Activated naive CD8-positive, alpha-beta T cell treated with anti-CD3 and anti-CD28 coated beads, Interleukin-2, amount 10 ng/mL, durations not matched to agents 7 days and 5 days (primary cell): ENCODE data around the gene ABLIM2. TPM values are rescaled to one million over a fixed set of nuclear protein-coding genes. Genes with fewer than 3 reads are reported as not detected.

Experiments used
- ATAC-seq: fragments of 150-1000 bp; cut with Tn5 transposase; one replicate; pipeline ENCODE4 v1.10.0; 2021; ENCODE audit warnings: low read depth, moderate library complexity
- POLR2A ChIA-PET: fragments of 350-600 bp; sonication (Branson Sonifier 250); formaldehyde crosslinking; loops from one replicate; lab custom pipeline; 2021; ENCODE audit warnings: antibody characterized with exemption; lab: Charles Lee
- DNase-seq: peaks from one replicate; pipeline ENCODE4 v3.0.0; 2021
- H3K27ac Mint-ChIP-seq: one replicate; pipeline ENCODE4 v1.8.0; 2022; ENCODE audit warnings: mild to moderate bottlenecking, mixed read lengths
- H3K27me3 Mint-ChIP-seq: one replicate; pipeline ENCODE4 v1.8.0; 2022; ENCODE audit warnings: mild to moderate bottlenecking, moderate library complexity, mixed read lengths
- H3K36me3 Mint-ChIP-seq: one replicate; pipeline ENCODE4 v1.8.0; 2021; ENCODE audit warnings: mild to moderate bottlenecking, mixed read lengths
- H3K4me1 Mint-ChIP-seq: one replicate; pipeline ENCODE4 v1.8.0; 2021; ENCODE audit warnings: mixed read lengths
- H3K4me3 Mint-ChIP-seq: one replicate; pipeline ENCODE4 v1.8.0; 2022; ENCODE audit warnings: mild to moderate bottlenecking, moderate library complexity, mixed read lengths
- H3K9me3 Mint-ChIP-seq: one replicate; pipeline ENCODE4 v1.8.0; 2021; ENCODE audit warnings: mixed read lengths
- total RNA-seq, 2 experiments: library from RNA; stranded (reverse); gene quantifications; one replicate each; pipeline ENCODE4 v1.2.3, GENCODE V29; 2021

The ABLIM2 gene
- total RNA-seq, 2 experiments from 2014 or later, result 1.7 to 2.5 TPM

GRCh38 chr4:7976025-7976424 lies 182.6 kb downstream of the ABLIM2 start:
- Mint-ChIP-seq H3K9me3 (peaks cover 1% of the 10 kb centered on the region), H3K36me3 (peaks cover 3% of the 10 kb centered on the region), H3K27ac (no peak overlapping the region), H3K4me1 (peaks cover 14% of the 10 kb centered on the region), H3K4me3 (no peak overlapping the region), H3K27me3 (no peaks in the 10 kb centered on the region)
- POLR2A ChIA-PET, result no interaction called here
- no peak for DNase-seq
- no peak for ATAC-seq

GRCh38 chr4:7974425-7974824 lies 184.2 kb downstream of the ABLIM2 start:
- Mint-ChIP-seq H3K27me3 (no peaks in the 10 kb centered on the region), H3K27ac (no peak overlapping the region), H3K4me1 (peaks cover 28% of the 10 kb centered on the region), H3K36me3 (peaks cover 6% of the 10 kb centered on the region), H3K9me3 (peaks cover 1% of the 10 kb centered on the region), H3K4me3 (no peak overlapping the region)
- POLR2A ChIA-PET, result no interaction called here
- no peak for ATAC-seq
- no peak for DNase-seq

GRCh38 chr4:7973545-7973981 lies 185.1 kb downstream of the ABLIM2 start:
- no peaks in the 10 kb centered on the region for H3K27me3 Mint-ChIP-seq
- DNase-seq (no peak), ATAC-seq (no peak)
- POLR2A ChIA-PET, result no interaction called here
- H3K4me1 Mint-ChIP-seq, result peaks cover 31% of the 10 kb centered on the region
- H3K9me3 Mint-ChIP-seq, result peaks cover 1% of the 10 kb centered on the region
- H3K36me3 Mint-ChIP-seq, result peaks cover 6% of the 10 kb centered on the region
- H3K4me3 Mint-ChIP-seq, result no peak overlapping the region
- no peak overlapping the region for H3K27ac Mint-ChIP-seq

- POLR2A ChIA-PET, result interaction anchor here (2.9 kb wide), 1 partner anchor 32 kb away, joined by 9 read pairs; the partner anchor contains the start of gene AFAP1
- Mint-ChIP-seq H3K36me3 (peaks cover 6% of the 10 kb centered on the region), H3K4me3 (peak overlapping the region; percentile 94), H3K27ac (peak overlapping the region; percentile 98), H3K9me3 (peaks cover 1% of the 10 kb centered on the region), H3K4me1 (peaks cover 41% of the 10 kb centered on the region), H3K27me3 (no peaks in the 10 kb centered on the region)
- ATAC-seq, result no peak
- no peak for DNase-seq
These were observed 186.6 kb downstream of the ABLIM2 start for GRCh38 chr4:7971881-7972500.

GRCh38 chr4:7971159-7971631 lies 187.4 kb downstream of the ABLIM2 start:
- POLR2A ChIA-PET, result interaction anchor here (2.9 kb wide), 1 partner anchor 32 kb away, joined by 9 read pairs; the partner anchor contains the start of gene AFAP1
- Mint-ChIP-seq H3K27me3 (no peaks in the 10 kb centered on the region), H3K36me3 (peaks cover 6% of the 10 kb centered on the region), H3K27ac (peak overlapping the region; percentile 98), H3K4me1 (peaks cover 41% of the 10 kb centered on the region), H3K9me3 (no peaks in the 10 kb centered on the region), H3K4me3 (peak overlapping the region; percentile 94)
- ATAC-seq (no peak), DNase-seq (no peak)

- Mint-ChIP-seq H3K36me3 (peaks cover 6% of the 10 kb centered on the region), H3K4me3 (peak overlapping the region; percentile 94), H3K9me3 (no peaks in the 10 kb centered on the region), H3K27me3 (no peaks in the 10 kb centered on the region), H3K4me1 (peaks cover 42% of the 10 kb centered on the region), H3K27ac (peak overlapping the region; percentile 98)
- POLR2A ChIA-PET, result interaction anchor here (0.6 to 2.9 kb wide), 4 partner anchors 9 to 1209 kb away, joined by 3 to 9 read pairs (median 3); partner anchors contain the start of gene AFAP1
- ATAC-seq (peak; percentile 9), DNase-seq (no peak)
These were observed 188.2 kb downstream of the ABLIM2 start for GRCh38 chr4:7970361-7970946.

- Mint-ChIP-seq H3K4me3 (peak overlapping the region; percentile 13), H3K4me1 (peaks cover 49% of the 10 kb centered on the region), H3K27me3 (no peaks in the 10 kb centered on the region), H3K9me3 (no peaks in the 10 kb centered on the region), H3K36me3 (peaks cover 6% of the 10 kb centered on the region), H3K27ac (peak overlapping the region; percentile 18)
- no peak for ATAC-seq
- POLR2A ChIA-PET, result interaction anchor here (1.7 kb wide), 1 partner anchor 29 kb away, joined by 6 read pairs; the partner anchor contains the start of gene AFAP1
- DNase-seq, result no peak
These were observed 190.2 kb downstream of the ABLIM2 start for GRCh38 chr4:7968262-7968896.

GRCh38 chr4:7967501-7968261 lies 190.9 kb downstream of the ABLIM2 start:
- Mint-ChIP-seq H3K27ac (peak overlapping the region; percentile 36), H3K4me1 (peaks cover 49% of the 10 kb centered on the region), H3K36me3 (peaks cover 6% of the 10 kb centered on the region), H3K9me3 (no peaks in the 10 kb centered on the region), H3K27me3 (no peaks in the 10 kb centered on the region), H3K4me3 (no peak overlapping the region)
- POLR2A ChIA-PET, result interaction anchor here (1.7 kb wide), 1 partner anchor 28 kb away, joined by 6 read pairs; the partner anchor contains the start of gene AFAP1
- ATAC-seq (no peak), DNase-seq (no peak)

- H3K4me1 Mint-ChIP-seq, result peaks cover 45% of the 10 kb centered on the region
- no peak overlapping the region for H3K27ac Mint-ChIP-seq
- peaks cover 5% of the 10 kb centered on the region for H3K36me3 Mint-ChIP-seq
- POLR2A ChIA-PET, result interaction anchor here (1.7 kb wide), 1 partner anchor 27 kb away, joined by 6 read pairs; the partner anchor contains the start of gene AFAP1
- no peak for ATAC-seq
- no peak overlapping the region for H3K4me3 Mint-ChIP-seq
- H3K9me3 Mint-ChIP-seq, result no peaks in the 10 kb centered on the region
- no peaks in the 10 kb centered on the region for H3K27me3 Mint-ChIP-seq
- no peak for DNase-seq
These were observed 191.6 kb downstream of the ABLIM2 start for GRCh38 chr4:7967063-7967440.

GRCh38 chr4:7966281-7967062 lies 192.1 kb downstream of the ABLIM2 start:
- no peaks in the 10 kb centered on the region for H3K27me3 Mint-ChIP-seq
- H3K9me3 Mint-ChIP-seq, result no peaks in the 10 kb centered on the region
- DNase-seq (no peak), ATAC-seq (no peak)
- no peak overlapping the region for H3K27ac Mint-ChIP-seq
- POLR2A ChIA-PET, result interaction anchor here (1.7 kb wide), 1 partner anchor 27 kb away, joined by 6 read pairs; the partner anchor contains the start of gene AFAP1
- peaks cover 46% of the 10 kb centered on the region for H3K4me1 Mint-ChIP-seq
- H3K4me3 Mint-ChIP-seq, result no peak overlapping the region
- peaks cover 5% of the 10 kb centered on the region for H3K36me3 Mint-ChIP-seq

- no peak overlapping the region for H3K4me3 Mint-ChIP-seq
- no peak overlapping the region for H3K27ac Mint-ChIP-seq
- H3K36me3 Mint-ChIP-seq, result peaks cover 2% of the 10 kb centered on the region
- no peak for ATAC-seq
- no peaks in the 10 kb centered on the region for H3K27me3 Mint-ChIP-seq
- no peaks in the 10 kb centered on the region for H3K9me3 Mint-ChIP-seq
- DNase-seq, result no peak
- H3K4me1 Mint-ChIP-seq, result peaks cover 48% of the 10 kb centered on the region
- POLR2A ChIA-PET, result no interaction called here
These were observed 193.5 kb downstream of the ABLIM2 start for GRCh38 chr4:7964890-7965662.

- DNase-seq (no peak), ATAC-seq (no peak)
- H3K9me3 Mint-ChIP-seq, result no peaks in the 10 kb centered on the region
- POLR2A ChIA-PET, result no interaction called here
- H3K27ac Mint-ChIP-seq, result peak overlapping the region; percentile 42
- H3K27me3 Mint-ChIP-seq, result peaks cover 2% of the 10 kb centered on the region
- peaks cover 1% of the 10 kb centered on the region for H3K36me3 Mint-ChIP-seq
- H3K4me3 Mint-ChIP-seq, result no peak overlapping the region
- peaks cover 42% of the 10 kb centered on the region for H3K4me1 Mint-ChIP-seq
These were observed 194.2 kb downstream of the ABLIM2 start for GRCh38 chr4:7964459-7964858.
